HG03558 (cell line): ENCODE results near the gene BRICD5.

Experiments used
- ATAC-seq: cut with Tn5 transposase; IDR thresholded peaks from one replicate; pipeline ENCODE4 v1.9.1; 2021; ENCODE audit warnings: moderate number of reproducible peaks; ENCODE audit not compliant: unreplicated experiment; ENCODE audit errors: extremely low read depth

BRICD5 gene

GRCh38 chr16:2186505-2186904 is 24.2 kb downstream of the BRICD5 start:
- ATAC-seq: no peak

- ATAC-seq: no peak
Observed at GRCh38 chr16:2186064-2186463, 24.6 kb downstream of the BRICD5 start.

GRCh38 chr16:2184962-2185361 is 25.7 kb downstream of the BRICD5 start:
- no peak for ATAC-seq

GRCh38 chr16:2184346-2184745 is 26.3 kb downstream of the BRICD5 start:
- ATAC-seq: no peak

GRCh38 chr16:2183671-2184070 is 27.0 kb downstream of the BRICD5 start:
- no peak for ATAC-seq

- no peak for ATAC-seq
Observed at GRCh38 chr16:2181952-2182351, 28.7 kb downstream of the BRICD5 start.

- ATAC-seq: no peak
Observed at GRCh38 chr16:2180962-2181923, 29.4 kb downstream of the BRICD5 start.

GRCh38 chr16:2180461-2180860 is 30.2 kb downstream of the BRICD5 start:
- ATAC-seq: no peak

- no peak for ATAC-seq
Observed at GRCh38 chr16:2179576-2179975, 31.1 kb downstream of the BRICD5 start.

GRCh38 chr16:2179107-2179501 is 31.6 kb downstream of the BRICD5 start:
- ATAC-seq: no peak

GRCh38 chr16:2178321-2179106 is 32.1 kb downstream of the BRICD5 start:
- no peak for ATAC-seq

GRCh38 chr16:2177561-2177960 is 33.1 kb downstream of the BRICD5 start:
- ATAC-seq: no peak

GRCh38 chr16:2177101-2177500 is 33.6 kb downstream of the BRICD5 start:
- no peak for ATAC-seq

GRCh38 chr16:2176047-2176446 is 34.6 kb downstream of the BRICD5 start:
- no peak for ATAC-seq

GRCh38 chr16:2175454-2175853 is 35.2 kb downstream of the BRICD5 start:
- no peak for ATAC-seq

GRCh38 chr16:2174396-2175131 is 36.1 kb downstream of the BRICD5 start:
- no peak for ATAC-seq

GRCh38 chr16:2173916-2174315 is 36.7 kb downstream of the BRICD5 start:
- no peak for ATAC-seq

- ATAC-seq: no peak
Observed at GRCh38 chr16:2173366-2173765, 37.3 kb downstream of the BRICD5 start.

- ATAC-seq: no peak
Observed at GRCh38 chr16:2172688-2173335, 37.9 kb downstream of the BRICD5 start.

GRCh38 chr16:2171601-2172178 is 39.0 kb downstream of the BRICD5 start:
- no peak for ATAC-seq
